Lung (tissue), 12 donors: ENCODE measurements around the gene PTPRN2. TPM values are rescaled to one million over a fixed set of nuclear protein-coding genes. Genes with fewer than 3 reads are reported as not detected.

Experiments
- ATAC-seq: fragments of 200-7000 bp; cut with Tn5 transposase; one replicate; pipeline ENCODE4 v1.9.1; 2020; ENCODE audit warnings: moderate number of reproducible peaks; ENCODE audit not compliant: insufficient read depth, low FRiP score
- DNase-seq, 3 donors: peaks; one replicate each; pipeline ENCODE4 v3.0.0-alpha.2; 2013 to 2017
- H3K27ac ChIP-seq, 2 donors: one replicate each; pipeline ENCODE4 v1.5.1; 2013; ENCODE audit warnings: mild to moderate bottlenecking in 2 of 2, moderate library complexity in 2 of 2, control low read depth in 1 of 2, inconsistent platforms in 1 of 2, low read depth in 1 of 2, low read length in 1 of 2
- H3K27me3 ChIP-seq, 3 donors: one replicate each; pipeline ENCODE4 v1.5.1; 2013; ENCODE audit warnings: low read length in 2 of 3; ENCODE audit not compliant: control insufficient read depth in 3 of 3, insufficient read depth in 3 of 3
- H3K36me3 ChIP-seq, 4 donors: one replicate each; pipeline ENCODE4 v1.5.1; 2013; ENCODE audit warnings: low read length in 4 of 4, mild to moderate bottlenecking in 1 of 4, moderate library complexity in 1 of 4; ENCODE audit not compliant: control insufficient read depth in 4 of 4, insufficient read depth in 4 of 4
- H3K4me1 ChIP-seq, 5 donors: one replicate each; pipeline ENCODE4 v1.5.1; 2013; ENCODE audit warnings: low read length in 5 of 5, mild to moderate bottlenecking in 2 of 5, moderate library complexity in 1 of 5; ENCODE audit not compliant: control insufficient read depth in 5 of 5, insufficient read depth in 5 of 5
- H3K4me3 ChIP-seq: one replicate; pipeline ENCODE4 v1.5.1; 2013; ENCODE audit warnings: mild to moderate bottlenecking, control low read depth, moderate library complexity
- H3K9ac ChIP-seq, 2 donors: one replicate each; pipeline ENCODE4 v1.5.1; 2013; ENCODE audit warnings: low read length in 2 of 2, control low read depth in 1 of 2; ENCODE audit not compliant: insufficient read depth in 1 of 2
- H3K9me3 ChIP-seq, 4 donors: one replicate each; pipeline ENCODE4 v1.5.1; 2013; ENCODE audit warnings: low read length in 3 of 4, mild to moderate bottlenecking in 1 of 4, moderate library complexity in 1 of 4; ENCODE audit not compliant: control insufficient read depth in 4 of 4, insufficient read depth in 3 of 4
- whole genome bisulfite sequencing, 2 donors: extraction: QIAGEN DNeasy Blood & Tissue Kit; methylation state at CpG; one replicate each; pipeline ENCODE4 v1.1.7; 2013; 5-methylcytosine and 5-hydroxymethylcytosine counted together
- polyA plus RNA-seq, 2 donors: library from polyadenylated mRNA; stranded (reverse); fragments of 200-250 nt; gene quantifications; one replicate each; pipeline ENCODE4 v1.2.1, GENCODE V29; 2013
- total RNA-seq, 2 donors: library from RNA; depleted of rRNA in 1 of 2; stranded (reverse); fragments of >200 nt in 1 of 2; gene quantifications; one replicate each; pipeline ENCODE4 v1.2.1, GENCODE V29; 2014 to 2021
- TF ChIP-seq, protein P1 (sequence below): IDR thresholded peaks from 2 replicates; pipeline ENCODE4 v1.5.1; 2012; ENCODE audit warnings: mild to moderate bottlenecking; ENCODE audit errors: control extremely low read depth, extremely low read depth
- donor health status: control.
- donor health status: control.
- donor health status: Bipolar disorder and iron deficiency.
- donor health status: healthy.
- donor health status: DM: yes; HTN: yes; CAD: no.

PTPRN2 gene
- total and polyA plus RNA-seq, 4 donors: 2.1 to 7.4 (median 4.4) TPM

GRCh38 chr7:158321936-158322615, 265.5 kb downstream of the PTPRN2 start:
- TF ChIP-seq, protein P1, sequence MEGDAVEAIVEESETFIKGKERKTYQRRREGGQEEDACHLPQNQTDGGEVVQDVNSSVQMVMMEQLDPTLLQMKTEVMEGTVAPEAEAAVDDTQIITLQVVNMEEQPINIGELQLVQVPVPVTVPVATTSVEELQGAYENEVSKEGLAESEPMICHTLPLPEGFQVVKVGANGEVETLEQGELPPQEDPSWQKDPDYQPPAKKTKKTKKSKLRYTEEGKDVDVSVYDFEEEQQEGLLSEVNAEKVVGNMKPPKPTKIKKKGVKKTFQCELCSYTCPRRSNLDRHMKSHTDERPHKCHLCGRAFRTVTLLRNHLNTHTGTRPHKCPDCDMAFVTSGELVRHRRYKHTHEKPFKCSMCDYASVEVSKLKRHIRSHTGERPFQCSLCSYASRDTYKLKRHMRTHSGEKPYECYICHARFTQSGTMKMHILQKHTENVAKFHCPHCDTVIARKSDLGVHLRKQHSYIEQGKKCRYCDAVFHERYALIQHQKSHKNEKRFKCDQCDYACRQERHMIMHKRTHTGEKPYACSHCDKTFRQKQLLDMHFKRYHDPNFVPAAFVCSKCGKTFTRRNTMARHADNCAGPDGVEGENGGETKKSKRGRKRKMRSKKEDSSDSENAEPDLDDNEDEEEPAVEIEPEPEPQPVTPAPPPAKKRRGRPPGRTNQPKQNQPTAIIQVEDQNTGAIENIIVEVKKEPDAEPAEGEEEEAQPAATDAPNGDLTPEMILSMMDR: no peak
- no peak for DNase-seq
- Histone ChIP-seq H3K4me3 (no peak overlapping the region), H3K36me3 (no peaks in the 10 kb centered on the region), H3K9ac (no peak overlapping the region), H3K9me3 (peaks cover 0 to 8% (median 3%) of the 10 kb centered on the region in 4 donors), H3K27me3 (peaks cover 0 to 7% (median 0%) of the 10 kb centered on the region in 3 donors), H3K4me1 (no peaks in the 10 kb centered on the region), H3K27ac (no peak overlapping the region)
- WGBS, 2 donors: 80 to 82% methylated on average over 29 of the region's 29 CpGs
- no peak for ATAC-seq

DNA sequence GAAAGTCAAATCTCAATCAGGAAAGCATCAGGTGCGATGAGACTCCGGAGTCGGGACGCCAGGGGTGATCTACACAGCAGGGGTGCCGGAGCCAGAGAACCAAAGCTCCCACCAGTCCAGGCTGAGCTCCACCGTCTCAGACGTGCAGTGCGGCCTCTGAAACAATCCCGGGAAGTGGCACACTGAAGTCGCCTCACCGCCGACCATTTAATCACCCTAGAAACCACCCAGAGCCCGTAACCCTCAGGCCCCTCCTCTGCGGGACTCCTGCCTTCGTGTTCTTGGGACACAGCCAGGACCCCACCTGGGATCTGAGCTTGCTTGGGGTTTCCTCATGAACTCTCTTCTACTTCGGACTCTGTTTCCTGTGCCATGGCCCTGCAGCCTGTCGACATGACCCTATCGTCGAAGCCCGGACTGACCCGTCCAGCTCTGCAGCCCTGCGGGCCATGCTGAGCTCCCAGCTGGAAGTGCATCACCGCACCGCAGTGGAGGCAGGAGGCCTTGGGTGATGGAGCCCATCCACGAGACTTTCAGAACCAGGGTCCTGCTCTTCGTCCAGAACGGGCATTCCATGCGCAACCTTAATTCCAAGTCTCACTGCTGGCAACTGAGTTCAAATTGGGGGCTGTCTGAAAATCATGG, 266.4 kb downstream of the PTPRN2 start:
- WGBS, 2 donors: 88 to 89% methylated on average over 28 of the region's 28 CpGs
- H3K4me3 ChIP-seq: no peak overlapping the region
- peaks cover 0 to 2% (median 0%) of the 10 kb centered on the region in 3 donors for H3K27me3 ChIP-seq
- no peaks in the 10 kb centered on the region for H3K36me3 ChIP-seq
- peaks cover 0 to 8% (median 0%) of the 10 kb centered on the region in 4 donors for H3K9me3 ChIP-seq
- H3K9ac ChIP-seq: no peak overlapping the region
- H3K4me1 ChIP-seq: no peaks in the 10 kb centered on the region
- TF ChIP-seq, protein P1: no peak
- DNase-seq: no peak
- H3K27ac ChIP-seq: no peak overlapping the region
- no peak for ATAC-seq

DNA sequence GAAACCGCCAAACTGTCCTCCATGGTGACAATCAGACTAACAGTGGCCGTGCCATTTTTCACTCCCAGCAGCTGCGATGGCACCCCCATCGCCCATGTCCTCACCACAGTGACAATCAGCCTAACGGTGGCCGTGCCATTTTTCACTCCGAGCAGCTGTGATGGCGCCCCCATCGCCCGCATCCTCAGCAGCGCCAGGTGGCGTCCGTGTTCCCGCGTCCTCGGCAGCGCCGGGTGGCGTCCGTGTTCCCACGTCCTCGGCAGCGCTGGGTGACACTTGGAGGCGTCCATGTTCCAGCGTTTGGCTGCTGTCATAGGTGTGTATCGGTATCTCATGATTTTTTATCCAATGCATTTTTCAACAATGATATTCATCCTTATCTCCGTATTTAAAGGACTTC, 267.3 kb downstream of the PTPRN2 start:
- Histone ChIP-seq H3K27ac (no peak overlapping the region), H3K9ac (no peak overlapping the region), H3K9me3 (peaks cover 0 to 8% (median 2%) of the 10 kb centered on the region in 4 donors), H3K4me3 (no peak overlapping the region), H3K27me3 (peaks cover 0 to 2% (median 0%) of the 10 kb centered on the region in 3 donors), H3K36me3 (no peaks in the 10 kb centered on the region), H3K4me1 (no peaks in the 10 kb centered on the region)
- TF ChIP-seq, protein P1: no peak
- 87% methylated on average over 27 of the region's 27 CpGs for WGBS, 2 donors
- ATAC-seq (no peak), DNase-seq (no peak)
